Activated naive CD8-positive, alpha-beta T cell treated with anti-CD3 and anti-CD28 coated beads, Interleukin-2, amount 10 ng/mL, durations not matched to agents 7 days and 5 days (primary cell): ENCODE results near the gene COQ8B. TPM values are rescaled to one million over a fixed set of nuclear protein-coding genes. Genes with fewer than 3 reads are reported as not detected.
A peak's percentile ranks its signal among the peaks of the same experiment; 100 is the strongest.
"Not testable (repeated sequence)": the region's sequence is repeated elsewhere in the genome, so short reads cannot be mapped to it uniquely, and the experiment has no call there.

Experiments used
- ATAC-seq: fragments of 150-1000 bp; cut with Tn5 transposase; one replicate; pipeline ENCODE4 v1.10.0; 2021; ENCODE audit warnings: low read depth, moderate library complexity
- POLR2A ChIA-PET: fragments of 350-600 bp; sonication (Branson Sonifier 250); formaldehyde crosslinking; loops from one replicate; lab custom pipeline; 2021; ENCODE audit warnings: antibody characterized with exemption; lab: Charles Lee
- DNase-seq: peaks from one replicate; pipeline ENCODE4 v3.0.0; 2021
- H3K27ac Mint-ChIP-seq: one replicate; pipeline ENCODE4 v1.8.0; 2022; ENCODE audit warnings: mild to moderate bottlenecking, mixed read lengths
- H3K27me3 Mint-ChIP-seq: one replicate; pipeline ENCODE4 v1.8.0; 2022; ENCODE audit warnings: mild to moderate bottlenecking, moderate library complexity, mixed read lengths
- H3K36me3 Mint-ChIP-seq: one replicate; pipeline ENCODE4 v1.8.0; 2021; ENCODE audit warnings: mild to moderate bottlenecking, mixed read lengths
- H3K4me1 Mint-ChIP-seq: one replicate; pipeline ENCODE4 v1.8.0; 2021; ENCODE audit warnings: mixed read lengths
- H3K4me3 Mint-ChIP-seq: one replicate; pipeline ENCODE4 v1.8.0; 2022; ENCODE audit warnings: mild to moderate bottlenecking, moderate library complexity, mixed read lengths
- H3K9me3 Mint-ChIP-seq: one replicate; pipeline ENCODE4 v1.8.0; 2021; ENCODE audit warnings: mixed read lengths
- total RNA-seq, 2 experiments: library from RNA; stranded (reverse); gene quantifications; one replicate each; pipeline ENCODE4 v1.2.3, GENCODE V29; 2021

Gene COQ8B
- total RNA-seq: 10 to 100 TPM; 35.8 to 36.8 TPM

GRCh38 chr19:40716482-40717324 lies at the start of gene COQ8B, which contains the start of gene ITPKC:
Gene COQ8B, minus strand, starts transcription at chr19:40716886. Its CDS starts 2,254 bp downstream, at chr19:40714632.
Gene ITPKC, plus strand, starts transcription at chr19:40717112. Its CDS starts 24 bp downstream, at chr19:40717136.
- ATAC-seq (peak; percentile 65), DNase-seq (peak; percentile 100)
- peak within 1 kb of the TSS; percentile 92 for H3K27ac Mint-ChIP-seq
- no peaks in the 10 kb centered on the region for H3K27me3 Mint-ChIP-seq
- H3K4me1 Mint-ChIP-seq: peaks cover 49% of the 10 kb centered on the region
- peaks cover 5% of the 10 kb centered on the region for H3K36me3 Mint-ChIP-seq
- H3K4me3 Mint-ChIP-seq: peak within 1 kb of the TSS; percentile 90
- H3K9me3 Mint-ChIP-seq: no peaks in the 10 kb centered on the region
- POLR2A ChIA-PET: interaction anchor here (1.0 to 2.4 kb wide), 10 partner anchors 10 to 111 kb away, joined by 3 to 24 read pairs (median 4); partner anchors contain the start of genes ACTMAP, NUMBL, RAB4B and SNRPA

DNA sequence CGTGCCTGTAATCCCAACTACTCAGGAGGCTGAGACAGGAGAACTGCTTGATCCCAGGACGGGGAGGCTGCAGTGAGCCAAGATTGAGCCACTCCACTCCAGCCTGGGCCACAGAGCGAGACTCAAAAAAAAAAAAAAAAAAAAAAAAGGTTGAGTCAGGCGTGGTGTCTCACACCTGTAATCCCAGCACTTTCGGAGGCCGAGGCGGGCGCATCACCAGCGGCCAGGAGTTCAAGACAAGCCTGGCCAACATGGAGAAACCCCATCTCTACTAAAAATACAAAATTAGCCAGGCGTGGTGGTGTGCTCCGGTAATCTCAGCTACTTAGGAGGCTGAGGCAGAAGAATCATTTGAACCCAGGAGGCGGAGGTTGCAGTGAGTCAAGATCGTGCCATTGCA lies 49.7 kb upstream of the COQ8B start:
- Mint-ChIP-seq H3K4me1 (peaks cover 47% of the 10 kb centered on the region), H3K36me3 (peaks cover 59% of the 10 kb centered on the region)
- H3K27ac Mint-ChIP-seq, H3K4me3 Mint-ChIP-seq, ATAC-seq, H3K9me3 Mint-ChIP-seq, H3K27me3 Mint-ChIP-seq, DNase-seq: not testable (repeated sequence)
- POLR2A ChIA-PET: interaction anchor here (0.8 to 1.3 kb wide), 3 partner anchors 12 to 16 kb away, joined by 4 to 14 read pairs (median 7); partner anchors contain the start of genes ACTMAP and RAB4B

DNA sequence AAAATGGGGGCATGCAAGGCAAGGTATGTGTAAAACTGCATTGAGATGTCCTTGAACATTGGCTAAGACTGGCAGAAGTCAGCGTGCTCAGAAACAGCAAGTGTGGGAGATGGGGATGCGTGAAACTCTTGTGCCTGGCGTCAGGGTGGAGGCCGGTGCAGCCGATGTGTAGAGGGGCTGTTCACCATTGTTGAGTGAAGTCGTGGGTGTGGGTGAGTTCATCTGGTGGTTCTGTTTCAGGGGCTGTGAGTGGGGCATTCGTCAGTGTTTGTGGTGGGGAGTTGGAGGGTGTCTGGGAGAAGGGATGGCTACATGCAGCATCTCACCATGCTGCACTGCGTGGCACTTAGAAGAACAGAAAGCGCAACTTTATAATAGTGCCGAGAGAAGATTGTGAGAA lies 47.3 kb upstream of the COQ8B start:
- Mint-ChIP-seq H3K4me3 (peak overlapping the region; percentile 9), H3K27me3 (no peaks in the 10 kb centered on the region), H3K4me1 (peaks cover 54% of the 10 kb centered on the region), H3K9me3 (no peaks in the 10 kb centered on the region), H3K36me3 (peaks cover 58% of the 10 kb centered on the region), H3K27ac (peak overlapping the region; percentile 89)
- POLR2A ChIA-PET: interaction anchor here (1.9 to 2.4 kb wide), 2 partner anchors 10 to 14 kb away, joined by 7 to 9 read pairs; partner anchors contain the start of gene RAB4B
- ATAC-seq (no peak), DNase-seq (no peak)

DNA sequence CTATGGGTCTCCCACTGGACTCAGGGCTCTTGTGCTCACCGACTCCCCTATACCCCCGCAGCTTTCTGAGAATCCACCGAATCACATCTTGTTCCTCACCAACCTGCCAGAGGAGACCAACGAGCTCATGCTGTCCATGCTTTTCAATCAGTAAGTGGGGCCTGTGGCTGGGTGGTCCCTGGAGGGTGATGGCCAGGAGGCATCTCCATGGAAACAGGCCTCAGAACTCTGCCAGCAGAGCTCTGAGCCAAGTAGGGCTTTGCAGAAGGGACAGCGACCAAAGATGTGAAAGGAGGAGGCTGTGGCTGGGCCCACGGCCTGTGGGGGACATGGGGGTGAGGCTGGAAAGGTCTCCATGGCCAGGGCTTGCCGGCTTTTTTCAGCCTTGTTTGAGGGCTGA lies 46.8 kb upstream of the COQ8B start:
- Mint-ChIP-seq H3K36me3 (peaks cover 57% of the 10 kb centered on the region), H3K4me3 (no peak overlapping the region), H3K27ac (peak overlapping the region; percentile 89), H3K4me1 (peaks cover 54% of the 10 kb centered on the region), H3K9me3 (no peaks in the 10 kb centered on the region), H3K27me3 (no peaks in the 10 kb centered on the region)
- DNase-seq (no peak), ATAC-seq (peak; percentile 8)
- POLR2A ChIA-PET: interaction anchor here (1.9 to 2.4 kb wide), 2 partner anchors 10 to 14 kb away, joined by 7 to 9 read pairs; partner anchors contain the start of gene RAB4B

- DNase-seq (no peak), ATAC-seq (peak; percentile 52)
- H3K27ac Mint-ChIP-seq: peak overlapping the region; percentile 89
- peaks cover 55% of the 10 kb centered on the region for H3K4me1 Mint-ChIP-seq
- peaks cover 63% of the 10 kb centered on the region for H3K36me3 Mint-ChIP-seq
- no peaks in the 10 kb centered on the region for H3K9me3 Mint-ChIP-seq
- POLR2A ChIA-PET: interaction anchor here (1.9 to 2.4 kb wide), 2 partner anchors 9 to 15 kb away, joined by 7 to 9 read pairs; partner anchors contain the start of gene RAB4B
- peak overlapping the region; percentile 62 for H3K4me3 Mint-ChIP-seq
- H3K27me3 Mint-ChIP-seq: no peaks in the 10 kb centered on the region
Measured at GRCh38 chr19:40762754-40763470, 46.2 kb upstream of the COQ8B start.

GRCh38 chr19:40759352-40759751 lies 42.7 kb upstream of the COQ8B start:
- Mint-ChIP-seq H3K4me1 (peaks cover 64% of the 10 kb centered on the region), H3K36me3 (peaks cover 67% of the 10 kb centered on the region), H3K4me3 (no peak overlapping the region), H3K9me3 (no peaks in the 10 kb centered on the region), H3K27me3 (no peaks in the 10 kb centered on the region), H3K27ac (no peak overlapping the region)
- POLR2A ChIA-PET: interaction anchor here (2.6 kb wide), 1 partner anchor 18 kb away, joined by 13 read pairs; the partner anchor contains the start of gene RAB4B
- ATAC-seq (no peak), DNase-seq (no peak)

DNA sequence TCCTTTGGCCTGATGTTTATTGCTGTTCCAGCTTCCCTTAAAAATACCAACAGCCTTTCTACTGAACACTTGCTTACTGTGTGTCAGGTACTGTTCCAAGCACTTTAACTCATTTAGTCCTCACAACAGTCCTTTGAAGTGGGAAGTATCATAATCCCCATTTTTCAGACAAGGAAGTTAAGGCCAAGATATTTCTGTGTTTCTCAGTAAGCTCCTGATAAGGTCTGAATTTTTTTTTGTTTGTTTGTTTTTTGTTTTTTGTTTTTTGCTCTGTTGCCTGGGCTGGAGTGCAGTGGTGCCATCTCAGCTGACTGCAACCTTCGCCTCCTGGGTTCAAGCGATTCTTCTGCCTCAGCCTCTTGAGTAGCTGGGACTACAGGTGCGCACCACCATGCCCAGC lies 41.8 kb upstream of the COQ8B start:
- DNase-seq (no peak), ATAC-seq (no peak)
- POLR2A ChIA-PET: interaction anchor here (0.6 to 1.1 kb wide), 3 partner anchors 9 to 37 kb away, joined by 3 to 4 read pairs (median 3); no protein-coding TSS in a partner anchor
- Mint-ChIP-seq H3K9me3 (no peaks in the 10 kb centered on the region), H3K4me3 (no peak overlapping the region), H3K27me3 (no peaks in the 10 kb centered on the region), H3K36me3 (peaks cover 63% of the 10 kb centered on the region), H3K27ac (peak overlapping the region; percentile 61), H3K4me1 (peaks cover 60% of the 10 kb centered on the region)

DNA sequence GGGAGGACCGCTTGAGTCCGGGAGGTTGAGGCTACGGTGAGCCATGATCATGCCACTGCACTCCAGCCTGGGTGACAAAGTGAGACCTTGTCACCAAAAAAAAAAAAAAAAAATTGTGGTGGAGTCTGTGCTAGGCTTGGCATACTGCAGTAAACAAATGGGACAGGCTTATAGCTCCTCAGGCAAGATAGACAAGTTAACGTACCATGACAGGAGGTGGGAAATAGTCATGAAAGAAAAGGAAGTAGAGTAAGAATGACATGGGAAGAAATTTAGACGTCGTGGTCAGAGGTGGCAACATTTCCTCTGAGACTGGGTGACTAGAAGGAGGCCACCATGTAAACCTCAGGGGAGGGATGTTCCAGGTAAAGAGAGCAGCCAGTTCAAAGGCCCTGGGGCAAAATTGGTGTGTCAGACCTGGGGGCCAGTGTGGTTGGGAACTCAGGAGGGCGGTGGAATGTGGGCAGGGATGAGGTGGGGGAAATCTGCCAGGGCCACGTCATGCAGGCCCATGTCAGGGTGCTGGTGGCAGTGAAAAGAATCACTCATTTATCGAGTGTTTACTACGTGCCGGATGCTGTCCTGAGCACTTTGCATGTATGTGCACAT lies 39.9 kb upstream of the COQ8B start:
- peak overlapping the region; percentile 84 for H3K4me3 Mint-ChIP-seq
- H3K27ac Mint-ChIP-seq: peak overlapping the region; percentile 91
- no peaks in the 10 kb centered on the region for H3K27me3 Mint-ChIP-seq
- DNase-seq (no peak), ATAC-seq (peak; percentile 28)
- peaks cover 52% of the 10 kb centered on the region for H3K36me3 Mint-ChIP-seq
- H3K9me3 Mint-ChIP-seq: no peaks in the 10 kb centered on the region
- POLR2A ChIA-PET: interaction anchor here (0.6 to 3.6 kb wide), 3 partner anchors 15 to 50 kb away, joined by 3 to 22 read pairs (median 6); partner anchors contain the start of gene RAB4B
- peaks cover 57% of the 10 kb centered on the region for H3K4me1 Mint-ChIP-seq

GRCh38 chr19:40755791-40756190 lies 39.1 kb upstream of the COQ8B start:
- Mint-ChIP-seq H3K36me3 (peaks cover 49% of the 10 kb centered on the region), H3K4me3 (peak overlapping the region; percentile 84), H3K4me1 (peaks cover 53% of the 10 kb centered on the region), H3K27ac (peak overlapping the region; percentile 91), H3K27me3 (no peaks in the 10 kb centered on the region), H3K9me3 (no peaks in the 10 kb centered on the region)
- no peak for DNase-seq
- no peak for ATAC-seq
- POLR2A ChIA-PET: interaction anchor here (0.6 to 3.6 kb wide), 4 partner anchors 16 to 68 kb away, joined by 3 to 22 read pairs (median 4); partner anchors contain the start of gene RAB4B

- Mint-ChIP-seq H3K4me3 (peak overlapping the region; percentile 84), H3K9me3 (no peaks in the 10 kb centered on the region), H3K27me3 (no peaks in the 10 kb centered on the region), H3K4me1 (peaks cover 49% of the 10 kb centered on the region), H3K27ac (peak overlapping the region; percentile 91), H3K36me3 (peaks cover 44% of the 10 kb centered on the region)
- ATAC-seq (no peak), DNase-seq (no peak)
- POLR2A ChIA-PET: interaction anchor here (0.6 to 3.6 kb wide), 4 partner anchors 11 to 52 kb away, joined by 4 to 22 read pairs (median 7); partner anchors contain the start of gene RAB4B
Measured at GRCh38 chr19:40755248-40755624, 38.5 kb upstream of the COQ8B start.

DNA sequence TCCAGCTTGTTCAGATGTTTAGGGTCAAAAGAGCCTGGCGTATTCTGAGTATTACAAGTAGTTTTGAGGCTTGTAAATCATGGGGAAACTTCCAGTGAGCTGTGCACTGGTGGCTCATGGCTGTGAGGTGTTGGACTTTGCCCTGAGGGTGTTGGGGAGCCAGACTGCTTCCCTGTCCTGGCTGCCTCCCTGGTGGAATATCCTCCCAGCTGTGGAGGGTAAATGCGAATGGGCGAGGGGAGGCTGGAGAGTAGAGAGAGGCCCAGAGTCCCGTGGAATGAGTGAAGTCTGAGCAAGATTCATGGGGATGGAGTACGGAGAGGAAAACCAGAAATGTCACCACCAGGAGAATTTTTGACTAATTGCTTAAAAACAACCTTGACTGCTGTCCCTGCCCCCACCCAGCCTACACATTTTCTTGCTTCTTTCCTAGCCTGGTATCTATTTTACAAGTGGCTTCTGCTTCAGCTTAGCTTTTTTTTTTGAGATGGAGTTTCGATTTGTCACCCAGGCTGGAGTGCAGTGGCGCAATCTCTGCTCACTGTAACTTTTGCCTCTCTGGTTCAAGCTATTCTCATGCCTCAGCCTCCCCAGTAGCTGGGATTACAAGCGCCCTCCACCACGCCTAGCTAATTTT lies 38.0 kb upstream of the COQ8B start:
- Mint-ChIP-seq H3K4me1 (peaks cover 50% of the 10 kb centered on the region), H3K27ac (peak overlapping the region; percentile 91), H3K9me3 (no peaks in the 10 kb centered on the region), H3K36me3 (peaks cover 45% of the 10 kb centered on the region), H3K4me3 (peak overlapping the region; percentile 84), H3K27me3 (no peaks in the 10 kb centered on the region)
- DNase-seq (no peak), ATAC-seq (no peak)
- POLR2A ChIA-PET: interaction anchor here (0.6 to 3.6 kb wide), 5 partner anchors 8 to 52 kb away, joined by 4 to 22 read pairs (median 8); partner anchors contain the start of gene RAB4B
